HG02885 (cell line): ENCODE data around the gene PIK3R3.

Source experiments
- ATAC-seq: cut with Tn5 transposase; IDR thresholded peaks from one replicate; pipeline ENCODE4 v1.9.1; 2021; ENCODE audit warnings: mild to moderate bottlenecking; ENCODE audit not compliant: unreplicated experiment, poor library complexity

Gene PIK3R3

DNA sequence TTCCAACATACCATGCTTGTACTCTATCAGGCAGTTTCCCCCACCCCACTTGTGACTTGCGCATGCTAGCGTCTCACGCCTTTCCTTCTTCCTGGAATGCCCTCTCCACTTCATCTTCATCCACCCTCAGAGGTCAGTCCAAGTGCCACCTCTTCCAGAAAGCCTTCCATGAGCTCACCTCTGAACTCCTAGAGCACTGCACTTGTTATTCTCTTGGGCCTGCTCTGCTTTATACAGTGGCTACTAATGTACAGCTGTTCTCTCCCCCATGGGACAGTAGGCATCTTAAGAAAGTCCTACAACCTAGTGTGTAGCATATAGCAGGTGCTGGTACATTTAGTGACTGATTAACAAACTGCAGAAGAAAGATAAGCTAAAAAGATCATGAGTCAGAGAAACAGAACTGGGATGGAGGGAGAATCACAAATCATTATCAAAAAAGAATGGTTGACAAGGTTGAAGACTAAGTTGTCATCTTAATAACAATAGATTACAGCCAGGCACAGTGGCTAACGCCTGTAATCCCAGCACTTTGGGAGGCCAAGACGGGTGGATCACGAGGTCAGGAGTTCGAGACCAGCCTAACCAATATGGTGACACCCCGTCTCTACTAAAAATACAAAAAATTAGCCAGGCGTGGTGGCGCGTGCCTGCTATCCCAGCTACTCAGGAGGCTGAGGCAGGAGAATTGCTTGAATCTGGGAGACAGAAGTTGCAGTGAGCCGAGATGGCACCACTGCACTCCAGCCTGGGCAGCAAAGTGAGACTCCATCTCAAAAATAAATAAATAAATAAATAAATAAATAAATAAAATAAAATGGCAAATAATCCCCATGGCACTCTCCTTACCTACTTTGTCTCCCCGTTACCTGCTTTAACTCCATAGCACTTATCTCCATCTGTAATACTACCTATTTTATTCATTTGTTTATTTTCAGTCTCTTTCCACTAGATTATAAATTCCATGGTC is 26.2 kb upstream of the PIK3R3 start:
- no peak for ATAC-seq

DNA sequence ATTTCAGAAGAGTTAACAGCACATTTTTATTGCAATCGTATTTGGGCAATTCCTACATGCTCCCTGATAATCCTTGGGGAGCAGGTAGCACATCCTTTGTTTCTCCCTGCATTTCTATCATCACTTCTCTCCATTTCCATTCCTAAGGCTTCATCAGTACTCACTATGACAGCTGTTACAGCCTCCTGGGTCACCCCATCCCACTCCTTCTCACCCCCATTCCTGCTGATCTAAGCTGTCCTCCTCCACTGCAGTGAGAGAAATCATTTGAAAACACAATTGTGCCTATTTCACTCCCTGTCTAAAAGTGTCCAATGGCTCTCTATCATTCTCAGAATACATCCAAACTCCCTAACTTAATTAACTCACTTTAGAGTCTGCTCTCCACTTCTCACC is 25.5 kb upstream of the PIK3R3 start:
- ATAC-seq = no peak

DNA sequence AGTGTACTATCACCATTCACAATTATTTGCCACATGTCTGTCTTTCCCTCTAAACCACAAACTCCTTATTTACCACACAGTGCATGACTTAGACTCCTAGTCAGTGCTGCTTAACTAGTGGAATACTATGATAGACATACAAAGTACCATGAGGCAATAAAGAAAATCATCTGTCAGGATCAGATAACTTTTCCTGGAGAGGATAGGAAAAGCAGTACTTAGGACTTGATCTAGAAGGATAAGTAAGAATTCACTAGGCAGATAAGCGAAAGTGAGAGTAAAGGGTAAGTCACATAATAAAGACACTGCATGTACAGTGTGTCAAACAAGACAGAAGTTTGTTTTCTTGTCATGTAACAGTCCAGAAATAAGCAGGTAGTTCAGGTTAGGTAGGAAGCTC is 21.3 kb upstream of the PIK3R3 start:
- ATAC-seq = no peak

DNA sequence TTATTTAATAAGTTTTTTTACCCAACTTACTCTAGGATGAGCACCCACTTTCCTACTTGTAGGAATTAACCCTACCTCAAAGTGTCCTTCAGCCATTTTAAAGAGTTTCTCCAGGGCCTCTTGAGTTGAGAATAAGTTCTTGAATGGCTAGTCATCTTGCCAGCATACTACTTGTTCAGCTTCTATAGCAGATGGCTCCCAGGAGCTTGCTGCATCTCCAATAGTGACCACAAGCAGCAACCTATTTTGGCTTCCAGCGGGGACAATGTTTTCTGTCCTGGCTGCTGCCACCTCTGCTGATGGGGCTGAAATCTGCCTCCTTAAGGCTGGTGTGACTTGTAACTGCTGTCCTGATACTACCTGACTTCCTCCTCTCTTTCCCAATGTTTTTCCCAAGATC is 20.8 kb upstream of the PIK3R3 start:
- no peak for ATAC-seq

DNA sequence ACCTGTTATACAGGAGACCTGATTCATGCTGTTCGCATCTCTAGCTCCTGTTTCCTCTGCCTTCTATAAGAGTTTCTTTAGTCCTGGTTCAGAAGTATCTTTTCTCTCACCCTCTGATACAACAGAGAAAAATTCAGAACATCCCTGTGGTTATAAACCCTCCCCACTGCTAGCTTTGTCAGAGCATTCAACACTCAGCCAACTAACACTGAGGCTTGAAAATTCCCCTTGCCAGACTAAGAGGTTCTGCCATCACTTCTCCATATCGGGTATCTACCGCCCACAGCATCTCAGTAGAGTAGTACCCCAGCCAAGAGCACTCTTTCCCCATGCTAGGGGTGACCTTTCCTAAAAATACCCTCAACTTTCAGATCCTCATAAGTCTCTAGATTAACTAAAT is 19.6 kb upstream of the PIK3R3 start:
- no peak for ATAC-seq

DNA sequence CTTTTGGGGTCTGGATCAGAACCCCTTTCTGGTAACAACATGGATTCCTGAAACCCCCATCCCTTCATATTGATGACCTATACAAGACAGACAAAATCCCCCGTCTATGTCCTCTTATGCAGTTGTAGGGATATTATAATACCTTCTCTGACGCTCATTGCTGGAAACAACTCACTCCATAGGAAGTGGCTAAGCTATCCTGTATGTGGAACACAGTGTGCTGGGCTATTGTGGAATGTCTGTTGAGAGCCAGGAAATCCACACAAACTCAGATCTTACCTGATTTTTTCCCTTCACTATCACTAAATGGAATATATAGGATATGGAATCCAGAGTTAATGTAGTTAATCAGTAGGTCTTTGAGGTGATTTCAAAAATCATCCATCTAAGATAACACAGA is 17.7 kb upstream of the PIK3R3 start:
- ATAC-seq = no peak

DNA sequence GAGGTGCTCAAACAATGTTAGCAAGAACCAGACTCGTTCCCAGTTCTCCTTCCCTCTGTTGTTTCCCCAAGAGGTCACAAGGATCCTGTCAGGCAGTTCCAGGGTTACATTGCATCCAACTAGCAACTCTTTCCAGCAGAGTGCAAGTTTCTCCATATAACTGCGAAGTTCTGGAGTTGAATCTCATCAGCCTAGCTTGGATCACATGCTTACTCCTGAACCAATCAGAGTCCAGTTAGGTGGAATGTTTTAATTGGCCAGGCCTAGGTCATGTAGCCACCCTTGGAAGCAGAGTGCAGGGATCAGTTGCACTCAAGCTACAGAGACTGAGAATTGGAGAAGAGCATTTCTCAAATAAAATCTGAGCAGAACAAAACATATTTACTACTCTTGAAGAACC is 15.9 kb upstream of the PIK3R3 start:
- ATAC-seq = no peak

DNA sequence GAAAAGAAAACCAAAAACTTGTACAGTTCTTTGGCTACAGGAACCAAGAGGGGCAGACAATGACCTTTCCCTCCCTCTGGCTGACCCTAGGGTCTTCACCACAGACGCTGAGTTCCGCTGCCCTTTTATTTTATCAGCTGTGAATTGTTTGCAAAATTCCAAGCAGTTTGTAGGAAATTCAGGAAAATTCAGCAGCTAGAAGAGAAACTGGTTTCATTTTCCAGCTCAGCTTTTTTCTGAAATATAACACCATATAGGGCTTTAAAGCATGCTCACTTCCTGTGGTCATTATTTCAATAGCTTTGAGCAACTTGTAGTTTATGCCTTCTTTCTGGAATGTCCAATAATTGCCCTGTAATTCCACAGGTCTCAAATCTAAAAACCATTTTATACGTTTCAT is 5.5 kb upstream of the PIK3R3 start:
- no peak for ATAC-seq

DNA sequence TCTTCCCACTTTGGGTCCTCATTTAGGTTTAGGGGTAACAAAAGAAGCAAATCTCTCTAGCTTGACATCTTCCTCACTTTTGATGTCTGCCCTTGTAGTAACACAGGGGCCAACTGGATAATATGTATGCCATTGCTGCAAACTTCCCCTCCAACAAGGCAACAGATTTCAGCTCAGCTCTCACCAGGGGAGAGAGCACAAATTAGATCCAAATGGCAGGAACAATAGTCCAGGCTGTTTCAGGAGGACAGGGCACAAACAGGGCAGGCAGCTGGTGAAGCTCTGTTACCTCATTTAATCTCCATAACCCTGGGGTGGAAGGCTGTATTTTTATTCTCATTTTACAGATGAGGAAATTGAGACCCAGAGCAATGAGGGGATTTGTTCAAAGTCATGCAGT is 4.3 kb upstream of the PIK3R3 start:
- ATAC-seq = no peak

DNA sequence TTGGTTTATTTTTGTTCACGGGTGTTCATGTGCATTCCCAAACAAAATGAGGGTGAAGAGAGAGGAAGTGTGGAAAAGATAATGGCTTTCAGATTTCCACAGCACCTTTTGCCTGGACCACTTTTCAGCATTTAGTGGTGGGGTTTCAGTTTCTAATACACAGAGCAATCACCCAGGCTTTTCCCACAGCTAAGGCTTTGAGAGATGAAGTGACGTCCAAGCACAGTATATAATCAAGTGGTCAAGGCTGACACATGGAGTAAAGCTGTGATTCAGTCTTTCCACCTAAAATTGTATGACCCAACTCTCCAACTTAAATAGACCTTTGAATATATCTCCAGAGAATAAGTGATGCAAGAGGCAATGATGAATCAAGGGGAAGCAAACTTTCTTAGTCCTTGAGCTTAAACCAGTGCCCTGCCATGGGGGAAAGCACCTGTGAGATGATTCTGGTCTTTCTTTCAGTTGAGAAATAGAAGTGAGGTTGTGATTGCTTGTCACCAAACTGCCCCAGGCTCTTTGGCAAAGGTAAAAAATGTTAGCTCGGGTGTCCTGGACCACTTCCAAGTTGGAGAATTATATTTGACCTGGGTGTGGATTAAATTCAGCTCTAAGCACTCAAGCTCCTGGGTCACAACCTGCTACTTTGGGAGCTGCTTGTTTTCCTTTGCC is 2.4 kb upstream of the PIK3R3 start:
- no peak for ATAC-seq

DNA sequence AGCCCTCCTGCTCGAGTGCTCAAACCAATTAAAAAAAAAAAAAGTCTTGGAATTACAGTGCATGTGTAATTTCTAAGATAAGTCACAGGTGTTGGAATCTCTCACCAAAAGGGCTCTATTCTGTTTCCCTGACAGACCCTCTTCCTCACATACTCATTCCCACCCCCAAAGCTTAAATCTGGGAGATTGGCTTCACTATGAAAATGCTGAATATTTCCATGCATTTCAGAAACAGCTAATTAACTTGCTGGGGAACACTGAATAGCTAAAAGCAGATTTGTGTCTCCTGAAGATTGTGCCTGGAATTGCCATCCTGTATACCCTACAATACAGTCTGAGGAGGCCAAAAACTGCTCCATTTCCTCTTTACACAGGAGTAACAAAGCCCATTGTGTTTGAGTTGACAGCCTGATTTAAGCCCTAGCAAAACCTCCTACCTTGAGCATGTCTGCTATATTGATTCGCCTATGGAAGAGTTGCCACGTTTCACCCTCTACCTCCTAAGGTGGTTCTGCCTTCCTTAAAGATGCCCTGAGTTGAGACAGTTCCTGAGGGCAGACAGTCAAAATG is 1.4 kb upstream of the PIK3R3 start:
- ATAC-seq = no peak

DNA sequence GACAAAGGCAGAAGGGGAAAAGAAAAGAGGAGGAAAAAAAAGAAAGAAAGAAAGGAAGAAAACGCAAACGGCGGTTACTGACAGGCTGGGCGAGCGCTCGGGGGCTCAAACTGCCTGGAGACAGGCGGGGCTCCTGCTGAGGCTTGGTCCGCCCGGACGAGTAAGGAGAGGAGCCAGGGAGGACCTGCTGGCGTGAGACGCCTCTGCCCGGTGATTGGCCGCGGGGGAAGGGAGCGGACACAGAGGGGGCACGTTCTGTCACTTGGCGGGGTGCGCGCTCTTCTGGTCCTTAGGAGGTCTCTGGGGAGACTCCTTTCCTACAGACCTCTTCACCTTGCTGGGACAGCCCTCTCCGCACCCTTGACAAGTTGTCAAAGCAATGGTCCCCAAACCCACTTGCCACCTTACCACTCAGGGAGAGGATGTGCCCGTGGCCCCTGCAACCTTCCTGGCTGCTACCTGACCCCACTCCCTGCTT is 791 bp upstream of the PIK3R3 start:
- peak; percentile 54 for ATAC-seq

DNA sequence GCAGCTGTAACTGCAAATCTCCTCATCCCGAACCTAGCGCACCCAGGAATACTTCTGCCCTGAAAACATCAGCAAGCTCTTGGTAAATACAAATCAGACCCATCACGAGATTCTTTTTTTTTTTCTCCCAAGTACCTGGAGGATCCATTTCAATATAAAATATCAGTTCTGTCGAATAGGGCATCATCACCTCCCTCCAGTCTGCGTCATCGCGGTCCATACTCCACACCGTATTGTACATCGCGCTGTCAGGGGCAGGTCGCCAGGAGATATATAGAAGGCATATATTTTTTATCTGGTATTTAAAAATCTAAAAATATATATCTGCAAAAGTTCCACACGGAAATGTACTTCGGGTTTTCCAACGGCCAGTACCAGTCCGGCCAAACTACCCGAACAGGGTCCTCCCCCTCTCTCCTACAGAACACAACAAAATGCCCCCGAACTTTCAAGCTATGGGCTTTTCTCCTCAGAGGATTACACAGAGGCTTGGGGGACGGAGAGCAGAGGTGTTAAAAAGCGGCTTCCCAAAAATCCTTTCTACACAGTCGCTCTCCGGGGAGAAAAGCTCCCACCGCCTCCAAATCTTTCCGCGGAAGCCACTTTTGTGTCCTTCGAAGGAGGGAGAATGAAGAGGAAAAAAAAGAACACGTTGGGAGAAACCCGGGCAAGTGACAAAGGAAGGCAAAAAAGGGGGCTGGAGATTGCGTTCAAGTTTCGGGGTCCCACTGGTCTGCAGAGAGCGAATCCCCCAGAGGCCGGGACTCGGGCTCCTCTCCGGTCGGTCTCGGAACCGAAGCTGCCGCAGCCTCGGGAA is 509 bp downstream of the PIK3R3 start:
- no peak for ATAC-seq

DNA sequence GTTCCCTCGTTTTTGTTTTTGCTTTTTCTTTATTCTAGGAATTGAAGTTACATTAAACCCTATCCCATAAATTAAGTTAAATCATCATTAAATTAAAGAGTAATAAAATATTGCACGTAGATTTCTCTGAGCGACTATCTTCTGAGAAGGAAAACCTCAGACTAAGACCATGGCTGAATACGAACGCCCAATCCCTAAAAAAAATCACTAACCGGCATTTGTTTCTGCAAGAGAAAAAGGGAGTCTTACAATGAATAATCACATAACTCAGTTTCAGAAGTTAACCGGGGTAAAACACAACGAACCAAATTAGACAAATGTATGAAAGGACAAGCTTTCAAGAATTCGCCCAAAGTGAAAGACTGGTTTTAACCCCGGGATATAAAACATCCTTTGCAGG is 1.3 kb downstream of the PIK3R3 start:
- no peak for ATAC-seq

DNA sequence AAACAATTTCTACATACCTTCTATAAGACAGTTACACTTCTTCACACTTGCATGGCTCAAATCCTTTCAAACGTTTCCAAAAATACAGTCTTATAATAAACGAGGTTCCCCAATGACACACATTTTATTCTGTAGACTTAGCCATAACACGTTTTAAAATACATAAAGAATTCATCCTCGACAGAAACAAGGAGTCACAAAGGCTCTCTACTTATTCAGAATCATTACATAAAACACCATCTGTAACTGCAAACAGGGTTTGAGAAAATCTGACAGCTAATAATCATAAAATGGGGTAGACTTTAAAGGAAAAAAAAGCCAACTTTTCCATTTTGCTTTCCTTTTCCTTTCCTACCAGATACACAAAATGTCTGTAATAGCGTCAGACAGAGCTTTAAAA is 1.8 kb downstream of the PIK3R3 start:
- ATAC-seq = no peak

DNA sequence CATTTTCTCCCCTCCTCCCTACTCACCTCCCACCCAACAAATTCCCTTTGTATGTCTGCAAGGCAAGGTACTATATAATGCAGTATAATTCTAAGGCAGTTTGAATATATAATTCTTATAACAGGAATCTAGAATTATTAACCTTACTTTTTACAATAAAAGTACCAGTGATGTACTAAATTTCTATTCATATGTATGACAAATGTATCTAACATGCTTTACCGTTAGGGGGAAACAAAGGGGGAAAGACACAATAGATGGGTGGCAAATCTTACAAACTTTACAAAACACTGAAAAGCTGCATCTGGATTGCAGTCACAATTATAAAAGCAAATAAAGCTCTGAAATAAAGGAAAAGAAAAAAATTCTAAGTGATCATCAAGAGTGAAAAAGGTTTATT is 2.3 kb downstream of the PIK3R3 start:
- no peak for ATAC-seq

DNA sequence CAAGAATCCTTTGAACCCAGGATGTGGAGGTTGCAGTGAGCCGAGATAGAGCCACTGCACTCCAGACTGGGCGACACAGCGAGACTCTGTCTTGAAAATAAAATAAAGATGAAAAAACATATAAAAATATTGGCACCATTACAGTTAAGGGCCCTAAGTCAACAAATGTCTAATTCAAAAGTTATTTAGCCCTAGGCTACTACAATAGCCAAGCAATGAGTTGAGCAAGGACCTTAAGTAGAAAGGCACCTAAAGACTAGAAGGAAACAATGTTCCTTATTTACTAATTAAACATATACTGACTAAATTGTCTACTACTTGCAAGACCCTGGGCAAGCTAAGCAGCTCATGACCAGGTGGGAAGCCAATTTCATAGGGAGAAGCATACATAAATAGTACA is 4.1 kb downstream of the PIK3R3 start:
- ATAC-seq = no peak

DNA sequence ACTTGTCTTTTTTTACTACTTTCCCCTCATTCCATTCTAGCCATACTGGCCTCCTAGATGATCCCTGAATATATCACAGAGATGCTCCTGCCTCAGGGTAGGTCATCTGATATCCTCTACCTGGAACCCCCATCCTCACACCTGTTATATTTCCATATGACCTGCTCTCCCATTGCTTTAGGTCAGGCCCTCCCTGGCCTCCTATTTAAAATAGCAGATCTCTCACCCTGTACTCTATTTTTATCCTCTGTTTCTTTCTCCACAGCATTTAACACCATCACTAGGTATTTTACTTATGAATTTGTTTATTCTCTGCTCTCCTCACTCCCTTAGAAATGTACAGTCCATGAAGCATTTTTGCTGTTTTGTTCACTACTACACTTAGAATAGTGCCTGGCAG is 13.6 kb downstream of the PIK3R3 start:
- no peak for ATAC-seq

DNA sequence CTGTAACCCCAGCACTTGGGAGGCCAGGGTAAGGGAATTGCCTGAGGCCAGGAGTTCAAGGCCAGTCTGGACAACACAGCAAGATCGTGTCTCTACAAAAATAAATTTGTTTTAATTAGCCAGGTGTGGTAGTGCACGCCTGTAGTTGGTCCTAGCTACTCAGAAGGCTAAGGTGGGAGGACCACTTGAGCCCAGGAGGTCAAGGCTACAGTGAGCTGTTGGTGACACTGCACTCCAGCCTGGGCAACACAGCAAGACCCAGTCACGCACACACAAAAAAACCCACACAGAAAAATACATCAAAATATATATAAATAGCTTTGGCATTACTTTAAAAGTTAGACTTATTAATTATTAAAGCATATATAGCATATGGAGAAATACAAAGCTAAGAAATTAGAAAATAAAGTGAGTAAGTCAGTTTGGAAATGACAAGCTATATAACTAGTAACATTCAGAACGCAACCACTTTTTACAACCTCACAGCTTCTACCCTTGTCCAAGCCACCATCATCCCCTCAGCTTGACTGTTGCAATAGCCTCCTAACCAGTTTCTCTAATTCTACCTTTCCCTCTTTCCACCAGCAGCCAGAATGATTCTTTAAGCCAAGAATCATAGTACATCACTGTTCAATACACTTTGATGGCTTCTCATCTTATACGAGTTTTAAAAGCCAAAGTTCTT is 14.5 kb downstream of the PIK3R3 start:
- no peak for ATAC-seq
